ENCODE data around the gene NKPD1. TPM values are rescaled to one million over a fixed set of nuclear protein-coding genes. Genes with fewer than 3 reads are reported as not detected.
A peak's percentile ranks its signal among the peaks of the same experiment; 100 is the strongest.

Gene NKPD1
- total and polyA plus RNA-seq, 9 of the 15 experiments (the other 6 are each of a cell fraction or from before 2014, with no cell fraction given), result 0.03 to 0.09 (median 0.04) TPM; not detected in 5

- TF ChIP-seq CHD2 (IDR thresholded peaks at IDR 0.05; ENCODE audit: low read depth, low read length), result no peak
Observed at GRCh38 chr19:45179892-45180370, 19.1 kb upstream of the NKPD1 start (continued).

GRCh38 chr19:45179072-45179891 is 18.5 kb upstream of the NKPD1 start:
- Histone ChIP-seq H3K4me1 (replicated peaks in 1 of 2; ENCODE audit: control insufficient read depth in 2 of 2, insufficient read depth in 2 of 2, low read length in 2 of 2) (peaks cover 14 to 42% of the 10 kb centered on the region in 2 experiments), H3K9ac (ENCODE audit: insufficient read depth in 1 of 2, low read depth in 2 of 2, low read length in 2 of 2) (peak overlapping the region; percentile 80 to 99), H3K9me1 (ENCODE audit: control insufficient read depth, insufficient read depth, low read length) (no peaks in the 10 kb centered on the region), H3K27me3 (ENCODE audit: control insufficient read depth in 2 of 2, insufficient read depth in 2 of 2, low read length in 2 of 2) (no peaks in the 10 kb centered on the region), H3K79me2 (ENCODE audit: control insufficient read depth, insufficient read depth, low read length) (peaks cover 42% of the 10 kb centered on the region), H3K9me3 (replicated peaks; ENCODE audit: control insufficient read depth, insufficient read depth, low read depth, low read length) (no peaks in the 10 kb centered on the region), H2AFZ (ENCODE audit: low read depth, low read length) (peak overlapping the region; percentile 94), H4K20me1 (replicated peaks; ENCODE audit: control insufficient read depth, insufficient read depth, low read length) (no peaks in the 10 kb centered on the region), H3K27ac (ENCODE audit: extremely low read depth, low read depth, low read length) (peak overlapping the region; percentile 74), H3K4me2 (ENCODE audit: insufficient read depth, low read length) (peak overlapping the region; percentile 93), H3K4me3 (peak overlapping the region; percentile 72), H3K36me3 (ENCODE audit: control insufficient read depth, insufficient read depth, low read length) (peaks cover 13% of the 10 kb centered on the region; the same call in 2 of the 3 replicates)
- DNase-seq (ENCODE audit: extremely low read depth in 1 of 4, low spot score in 3 of 4) (peak; percentile 70 to 84 (median 74)), ATAC-seq (peak; percentile 42), FAIRE-seq (no peak)
- POLR2A ChIA-PET, result interaction anchor here (0.7 to 2.3 kb wide), 9 partner anchors 12 to 1560 kb away, joined by 3 to 12 read pairs (median 4); partner anchors contain the start of genes APOE and EXOC3L2
- CTCF ChIA-PET (ENCODE audit: low intra/inter-chr PET ratio), result interaction anchor here (0.7 kb wide), 1 partner anchor 100 kb away, joined by 3 read pairs; no protein-coding TSS in a partner anchor
- in situ Hi-C loops (cut with MboI), result no loop called here
- BruUV-seq (replicated peaks), result TSS peak; percentile 74
- under 1% methylated on average over 68 of the region's 97 CpGs for WGBS (ENCODE audit: insufficient coverage, low coverage, missing lambda C conversion rate)
- intact Hi-C loops (cut with micrococcal nuclease), result no loop called here
- 0 out of 2 replicates have a peak, but pooled peaks have one; percentile 23 for TF ChIP-seq CAMTA2 (CRISPR knock-in tag; conservative IDR thresholded peaks at IDR 0.05)
- no peak for TF ChIP-seq CHD7 (IDR thresholded peaks at IDR 0.05; ENCODE audit: low read depth, low read length)
- TF ChIP-seq RFX7 (CRISPR knock-in tag; IDR thresholded peaks at IDR 0.05), result no peak
- TF ChIP-seq TAF7 (tag; IDR thresholded peaks at IDR 0.05), result no peak
- TF ChIP-seq PCBP1 (IDR thresholded peaks at IDR 0.05; ENCODE audit: low read depth, low read length, poor library complexity, severe bottlenecking), result peak; percentile 46
- TF ChIP-seq CEBPB (tag; IDR thresholded peaks at IDR 0.05), result no peak
- TF ChIP-seq RBBP5 (IDR thresholded peaks at IDR 0.05; ENCODE audit: borderline replicate concordance, insufficient read depth, low read length, poor library complexity, severe bottlenecking), result peak; percentile 62

Data from K562 (cell line).